Left forelimb (tissue), 1 donor: ENCODE measurements around the gene KCNC3.

Experiments used
- DNase-seq: peaks from one replicate; pipeline ENCODE4 v3.0.0-alpha.2; 2018; ENCODE audit warnings: low spot score

The KCNC3 gene

DNA sequence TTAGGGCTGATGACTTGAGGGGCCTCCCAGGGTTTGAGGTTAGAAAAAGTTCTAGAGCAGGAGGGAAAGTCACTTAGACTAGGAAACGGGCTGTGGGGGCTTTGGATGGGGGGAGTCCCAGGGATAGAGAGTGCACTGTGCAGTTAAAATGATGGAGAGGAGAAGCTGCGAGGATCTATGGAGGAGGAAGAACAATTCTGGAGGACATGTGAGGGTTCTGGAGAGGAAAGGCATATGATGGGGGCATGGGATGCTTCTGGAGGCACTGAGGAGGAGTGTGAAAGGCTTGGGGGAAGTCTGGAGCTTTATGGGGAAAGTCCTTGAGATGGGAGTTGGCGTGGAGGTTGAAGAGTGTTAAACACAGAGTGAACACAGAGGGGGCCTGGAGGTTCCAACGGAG lies 2.2 kb downstream of the KCNC3 start:
- no peak for DNase-seq

DNA sequence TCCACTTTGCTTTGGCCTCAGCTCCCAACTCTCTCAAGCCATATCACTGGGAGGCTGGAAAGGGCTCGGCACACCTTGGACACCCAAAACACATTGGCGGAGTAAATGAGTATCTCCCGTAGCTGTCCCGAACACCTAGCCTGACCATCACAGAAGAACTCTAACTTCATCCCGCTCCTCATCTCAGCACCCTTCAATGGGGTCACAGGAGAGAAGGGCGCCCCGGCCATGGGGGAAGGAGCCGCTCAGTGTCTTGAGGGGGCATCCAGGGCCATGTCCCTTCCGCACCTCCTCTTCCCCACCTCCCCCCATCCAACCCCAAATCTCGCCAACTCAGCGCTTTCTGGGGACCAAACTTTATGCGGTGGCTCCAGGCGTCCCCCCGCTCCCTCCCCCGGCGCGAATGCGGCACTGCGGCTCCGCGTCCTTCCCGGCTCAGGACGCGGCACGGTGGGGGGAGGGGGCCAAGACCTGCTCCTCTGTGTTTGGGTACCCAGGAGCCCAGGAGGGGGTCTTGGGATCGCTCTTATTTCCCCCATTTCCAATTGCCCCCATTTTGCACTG lies 3.0 kb downstream of the KCNC3 start:
- DNase-seq, result no peak

DNA sequence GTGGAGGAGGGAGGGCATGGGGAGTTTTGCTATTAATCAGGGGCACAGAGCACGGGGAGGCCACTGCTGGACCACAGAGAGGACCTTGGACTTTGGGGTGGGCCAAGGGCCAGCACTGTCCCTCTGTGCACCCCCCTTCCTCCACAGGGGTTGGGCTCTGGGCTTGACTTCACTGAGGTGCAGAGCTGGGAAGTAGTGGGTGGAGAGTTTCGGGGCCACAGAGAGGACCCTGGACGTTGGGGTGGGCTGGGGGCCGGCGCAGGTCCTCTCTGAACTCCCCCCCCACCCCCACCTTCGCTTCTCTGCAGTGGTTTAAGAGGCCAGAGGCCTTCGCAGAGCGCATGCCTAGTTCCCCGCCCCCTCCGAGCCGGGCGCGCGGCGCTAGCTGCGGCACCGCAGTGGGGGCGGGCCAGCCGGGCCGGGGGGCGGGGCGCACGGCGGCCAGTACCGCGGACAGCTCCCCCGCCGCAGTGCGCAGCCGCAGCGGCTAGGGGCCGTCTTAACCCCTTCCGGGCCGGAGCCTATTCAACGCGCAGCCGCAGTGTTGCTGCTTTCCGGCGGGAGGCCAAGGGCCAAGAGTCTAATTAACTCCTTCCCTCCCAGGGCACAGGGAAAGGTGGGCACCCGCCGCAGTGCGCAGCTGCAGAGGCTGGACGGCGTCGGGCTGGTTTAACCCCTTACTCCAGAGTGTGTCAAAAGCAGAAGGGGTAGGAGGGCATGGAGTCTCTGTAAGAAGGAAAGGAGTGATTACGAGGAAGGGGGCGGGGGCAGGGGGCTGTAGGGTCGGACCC lies 3.7 kb downstream of the KCNC3 start:
- peak; percentile 79 for DNase-seq

DNA sequence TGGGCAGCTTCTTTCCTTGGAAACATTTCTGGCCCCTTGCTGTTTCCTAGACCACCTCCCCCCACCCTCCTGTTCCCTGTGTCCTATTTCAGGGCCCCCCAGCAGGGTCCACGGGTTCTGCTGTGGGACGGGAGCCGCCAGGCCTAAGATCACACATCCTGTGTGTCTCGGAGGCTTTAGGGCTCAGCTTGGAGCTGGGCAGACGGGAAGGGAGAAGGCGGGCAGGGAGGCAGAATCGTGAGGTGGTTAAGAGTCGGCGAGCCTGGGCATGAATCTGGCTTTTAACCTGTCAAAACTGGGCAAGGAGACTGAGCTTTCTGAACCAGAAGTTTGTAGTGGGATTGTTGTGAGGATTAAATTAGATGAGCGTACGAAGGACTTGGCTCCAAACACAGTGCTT lies 4.8 kb downstream of the KCNC3 start:
- DNase-seq, result no peak

DNA sequence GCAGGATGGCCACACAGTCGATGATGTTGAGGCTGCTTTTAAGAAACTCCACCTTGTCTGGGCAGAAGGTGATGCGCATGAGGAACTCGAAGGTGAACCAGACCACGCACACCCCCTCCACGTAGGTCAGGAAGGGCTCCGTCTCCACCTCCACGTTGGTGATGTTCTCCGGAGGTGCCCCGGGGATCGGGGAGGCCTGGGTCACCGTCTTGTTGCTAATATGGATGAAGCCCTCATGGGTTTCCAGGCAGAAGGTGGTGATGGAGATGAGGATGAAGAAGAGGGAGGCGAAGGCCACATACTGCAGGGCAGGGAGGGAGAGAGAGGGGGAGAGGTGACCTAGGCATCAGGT lies 5.4 kb downstream of the KCNC3 start:
- DNase-seq, result no peak

DNA sequence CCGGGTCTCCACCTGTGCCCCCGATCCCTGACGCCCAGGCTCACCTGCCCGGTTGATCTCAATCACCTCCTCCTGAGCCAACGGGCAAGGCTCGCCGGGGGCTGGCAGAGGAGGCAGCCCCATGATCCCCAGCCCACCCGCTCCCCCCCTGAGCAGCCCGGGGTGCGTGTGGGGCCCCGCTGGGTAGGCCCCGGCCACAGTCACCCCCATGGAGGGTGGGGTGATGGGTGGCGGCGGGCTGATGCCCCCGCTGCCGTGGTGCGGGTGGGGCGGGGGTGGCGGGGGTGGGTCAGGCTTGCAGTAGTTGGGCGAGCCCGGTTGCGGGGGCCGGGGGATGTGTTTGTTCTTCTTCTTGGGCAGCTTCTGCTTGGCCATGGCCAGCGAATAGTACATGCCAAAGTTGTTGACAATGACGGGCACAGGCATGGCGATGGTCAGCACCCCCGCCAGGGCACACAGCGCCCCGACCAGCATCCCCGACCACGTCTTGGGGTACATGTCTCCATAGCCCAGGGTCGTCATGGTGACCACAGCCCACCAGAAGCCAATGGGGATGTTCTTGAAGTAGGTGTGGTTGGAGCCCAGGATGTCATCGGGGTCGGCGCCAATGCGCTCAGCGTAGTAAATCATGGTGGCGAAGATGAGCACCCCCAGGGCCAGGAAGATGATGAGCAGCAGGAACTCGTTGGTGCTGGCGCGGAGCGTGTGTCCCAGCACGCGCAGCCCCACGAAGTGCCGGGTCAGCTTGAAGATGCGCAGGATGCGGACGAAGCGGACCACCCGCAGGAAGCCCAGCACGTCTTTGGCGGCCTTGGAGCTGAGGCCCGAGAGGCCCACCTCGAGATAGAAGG lies 6.0 kb downstream of the KCNC3 start:
- DNase-seq, result no peak

DNA sequence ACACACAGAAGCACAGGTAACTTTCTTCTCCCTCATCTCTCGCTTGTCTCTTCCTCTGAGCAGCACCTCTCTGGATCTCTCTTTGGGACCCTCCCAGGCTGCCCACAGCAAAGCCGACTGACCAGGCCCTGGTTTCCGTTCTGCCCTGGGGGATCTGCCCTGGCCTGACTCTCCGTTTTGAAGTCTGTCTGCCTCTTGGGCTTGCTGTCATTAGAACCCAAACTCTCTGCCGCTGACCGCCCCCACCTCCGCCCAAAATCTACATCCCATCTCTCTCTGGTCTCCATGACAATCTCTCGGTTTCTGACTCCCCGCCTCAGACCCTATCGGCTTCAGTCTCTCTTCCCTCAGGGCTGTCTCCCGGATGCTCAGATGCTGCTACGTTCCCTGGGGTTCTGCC lies 6.9 kb downstream of the KCNC3 start:
- no peak for DNase-seq

DNA sequence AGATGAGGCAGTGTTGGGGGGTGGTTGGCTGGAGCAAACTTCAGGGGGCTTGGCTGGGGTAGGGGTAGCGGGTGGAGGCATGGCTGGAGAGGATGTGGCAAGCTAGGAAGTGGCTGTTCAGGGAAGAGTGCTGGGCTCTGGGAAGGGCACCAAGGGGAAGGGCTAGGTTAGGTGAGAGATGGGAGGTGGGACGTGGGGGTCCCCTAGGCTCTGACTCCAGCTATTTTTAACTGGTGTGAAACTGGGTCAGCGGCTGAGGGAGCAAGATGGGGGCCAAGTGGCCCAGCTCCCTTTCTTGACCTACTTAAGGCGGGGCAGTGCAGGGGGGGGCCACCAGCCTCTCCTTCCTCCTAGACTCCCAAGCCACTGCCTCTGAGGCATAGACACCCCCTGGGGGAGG lies 7.3 kb downstream of the KCNC3 start:
- no peak for DNase-seq

GRCh38 chr19:50320596-50320995 lies 8.6 kb downstream of the KCNC3 start:
- DNase-seq, result no peak

DNA sequence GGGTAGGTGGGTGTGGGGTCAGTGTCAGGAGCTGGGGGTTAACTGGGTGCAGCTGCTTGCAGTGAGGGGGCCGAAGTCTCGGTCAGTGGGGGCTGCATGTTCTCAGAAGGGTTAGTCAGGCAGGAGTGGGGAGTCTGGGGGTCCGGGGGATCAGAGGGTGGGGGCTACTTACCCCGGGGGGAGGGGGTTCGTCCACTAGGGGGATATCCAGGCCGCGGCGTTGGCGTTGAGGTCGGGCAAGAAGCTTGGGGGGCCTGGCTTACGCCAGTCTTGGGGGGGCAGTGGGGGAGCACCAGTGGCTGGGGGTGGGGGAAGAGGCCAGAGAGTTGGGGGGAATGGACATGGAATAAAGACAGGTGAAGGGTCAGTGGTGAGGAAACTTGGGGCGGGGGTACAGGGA lies 9.1 kb downstream of the KCNC3 start:
- DNase-seq, result no peak

GRCh38 chr19:50319156-50319555 lies 10.0 kb downstream of the KCNC3 start:
- no peak for DNase-seq

DNA sequence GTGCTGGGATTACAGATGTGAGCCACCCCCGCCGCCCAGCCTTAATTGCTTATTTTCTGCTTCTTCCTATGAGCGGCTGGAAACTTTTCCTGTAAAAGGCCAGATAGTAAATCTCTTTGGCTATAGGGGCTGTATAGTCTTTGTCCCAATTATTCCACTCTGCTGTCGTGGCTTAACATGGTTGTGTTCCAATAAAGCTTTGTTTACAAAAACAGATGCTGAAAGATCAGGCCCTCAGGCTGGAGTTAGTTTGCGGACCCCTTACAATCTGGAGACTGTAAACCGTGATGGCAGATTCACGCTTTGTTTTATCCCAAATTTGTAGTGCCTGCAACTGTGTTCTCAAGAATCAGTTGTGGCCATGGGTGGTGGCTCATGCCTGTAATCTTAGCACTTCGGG lies 10.7 kb downstream of the KCNC3 start:
- DNase-seq, result no peak

DNA sequence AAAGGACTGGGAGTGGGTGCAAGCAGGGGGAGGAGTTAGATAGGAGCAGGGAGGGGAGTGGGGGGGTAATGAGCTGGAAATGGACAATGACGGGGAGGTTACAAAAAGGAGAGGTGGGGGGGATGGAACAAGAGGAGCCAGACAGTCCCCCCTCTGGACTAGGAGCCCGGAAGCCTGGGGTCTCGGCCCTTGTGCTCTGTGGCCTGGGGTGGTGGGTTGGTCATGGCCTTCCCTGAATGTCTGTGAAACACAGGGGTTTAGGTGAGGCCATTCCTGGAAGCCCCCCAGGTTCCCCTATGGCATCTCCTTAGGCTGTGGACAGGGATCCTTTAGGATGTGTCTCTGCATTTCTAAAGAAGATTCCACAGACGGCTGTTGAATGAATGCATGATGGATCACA lies 12.1 kb downstream of the KCNC3 start:
- DNase-seq, result no peak

- DNase-seq, result no peak
Observed at GRCh38 chr19:50315773-50316448, 13.3 kb downstream of the KCNC3 start.

- no peak for DNase-seq
Observed at GRCh38 chr19:50314724-50315708, 14.2 kb downstream of the KCNC3 start.

- DNase-seq, result no peak
Observed at GRCh38 chr19:50313812-50314536, 15.2 kb downstream of the KCNC3 start.

DNA sequence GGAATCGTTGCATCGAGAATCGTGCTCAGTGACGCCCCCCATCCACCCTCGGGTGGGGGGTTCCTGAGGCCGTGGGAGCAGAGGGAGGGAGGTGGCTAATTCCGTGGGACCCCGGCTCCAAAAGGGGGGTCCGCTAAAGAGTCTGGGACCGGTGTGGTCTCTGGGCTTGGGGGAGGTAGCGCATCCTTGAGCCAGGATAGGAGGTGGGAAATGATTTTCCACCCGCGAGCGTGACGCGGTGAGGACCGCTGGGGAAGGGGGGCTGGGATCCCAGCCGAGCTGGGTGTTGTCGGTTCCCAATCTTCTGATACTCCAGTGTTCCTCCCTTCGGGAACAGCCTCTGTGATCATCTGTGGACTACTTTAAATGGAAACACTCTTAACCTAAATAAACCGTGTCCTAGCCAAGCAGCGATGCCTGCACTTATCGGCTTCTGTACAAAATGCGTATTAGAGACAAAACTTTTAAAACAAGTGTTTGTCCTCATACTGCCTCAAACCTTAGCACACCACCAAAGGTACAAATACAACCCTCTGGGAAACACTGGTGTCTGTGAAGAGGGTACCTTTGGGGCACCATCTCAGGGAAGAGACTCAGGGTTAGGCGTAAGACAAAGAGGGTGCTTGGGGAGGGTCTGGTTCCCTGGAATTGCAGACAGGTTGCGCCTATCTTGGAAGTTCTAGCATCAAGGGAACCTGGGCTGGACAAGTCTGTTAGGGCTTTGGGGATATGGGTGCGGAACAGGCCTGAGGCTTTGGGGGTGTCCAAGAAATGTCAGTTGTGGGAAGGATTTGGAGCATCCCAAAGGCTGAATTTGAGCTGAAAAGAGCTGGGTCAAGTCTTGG lies 16.0 kb downstream of the KCNC3 start:
- no peak for DNase-seq

GRCh38 chr19:50311723-50312635 lies 17.2 kb downstream of the KCNC3 start:
- DNase-seq, result no peak
